GM04503 (cell line): Measurements from ENCODE around the gene SCRT2.
"Not testable (repeated sequence)": the region's sequence is repeated elsewhere in the genome, so short reads cannot be mapped to it uniquely, and the experiment has no call there.

Experiments used
- DNase-seq: peaks from one replicate; pipeline ENCODE4 v3.0.0-alpha.2; 2012; ENCODE audit warnings: low read depth

SCRT2 gene

DNA sequence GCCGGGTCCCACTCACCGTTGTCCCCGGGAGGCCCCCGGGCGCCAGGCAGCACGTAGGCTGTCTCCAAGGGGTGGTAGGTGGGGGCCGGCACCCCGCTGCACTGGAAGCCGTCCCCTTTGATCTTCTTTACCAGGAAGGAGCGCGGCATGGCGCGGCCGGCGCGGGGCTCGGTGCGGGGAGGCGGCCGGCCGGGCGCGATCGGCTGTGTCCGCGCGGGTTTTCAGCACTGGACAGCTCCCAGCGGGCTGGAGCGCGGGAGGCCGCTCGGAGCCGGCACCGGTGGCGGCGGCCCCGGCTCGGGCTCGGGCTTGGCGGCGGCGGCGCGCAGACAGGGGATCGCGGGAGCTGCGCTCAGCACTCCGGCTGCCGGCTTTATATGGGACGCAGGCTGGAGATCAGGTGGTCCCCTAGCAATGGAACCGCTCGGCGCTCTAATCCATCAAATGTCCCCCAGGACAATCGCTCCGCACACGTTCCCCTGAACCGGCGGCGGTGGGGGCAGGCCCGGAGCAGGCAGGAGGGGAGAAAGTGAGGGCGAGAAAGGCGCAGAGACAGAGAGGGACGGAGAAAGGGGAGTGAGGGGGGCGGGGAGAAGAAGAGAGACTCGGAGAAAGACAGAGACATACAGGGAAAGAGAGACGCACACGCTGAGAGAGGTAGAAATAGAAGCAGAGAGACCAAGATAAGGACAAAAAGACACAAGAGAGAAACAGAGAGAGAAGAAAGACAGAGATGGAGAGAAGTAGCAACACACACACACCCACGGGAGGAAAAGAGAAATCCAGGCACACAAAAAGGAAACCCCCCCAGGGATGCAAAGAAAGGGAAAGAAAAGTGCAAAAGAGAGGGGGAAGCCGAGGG is at the start of gene SCRT2:
Gene SCRT2, minus strand, starts transcription at position 350 of the 862 bp plus-strand sequence. Its CDS starts 201 bp downstream, at position 149.
- DNase-seq: no peak

DNA sequence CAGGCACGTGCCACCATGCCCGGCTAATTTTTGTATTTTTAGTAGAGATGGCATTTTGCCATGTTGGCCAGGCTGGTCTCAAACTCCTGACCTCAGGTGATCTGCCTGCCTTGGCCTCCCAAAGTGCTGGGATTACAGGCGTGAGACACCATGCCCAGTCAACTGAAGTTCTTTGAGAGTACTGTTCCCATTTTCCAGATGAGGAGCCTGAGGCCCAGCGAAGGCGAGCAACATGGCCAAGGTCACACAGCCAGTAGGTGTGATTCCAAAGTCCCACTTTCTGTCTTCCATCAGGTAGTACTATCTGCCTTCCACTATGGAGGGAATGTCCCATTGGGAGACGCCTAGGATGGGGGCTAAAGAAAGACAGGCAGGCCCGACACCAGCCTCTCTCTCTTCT is 49.2 kb upstream of the SCRT2 start:
- not testable (repeated sequence) for DNase-seq

DNA sequence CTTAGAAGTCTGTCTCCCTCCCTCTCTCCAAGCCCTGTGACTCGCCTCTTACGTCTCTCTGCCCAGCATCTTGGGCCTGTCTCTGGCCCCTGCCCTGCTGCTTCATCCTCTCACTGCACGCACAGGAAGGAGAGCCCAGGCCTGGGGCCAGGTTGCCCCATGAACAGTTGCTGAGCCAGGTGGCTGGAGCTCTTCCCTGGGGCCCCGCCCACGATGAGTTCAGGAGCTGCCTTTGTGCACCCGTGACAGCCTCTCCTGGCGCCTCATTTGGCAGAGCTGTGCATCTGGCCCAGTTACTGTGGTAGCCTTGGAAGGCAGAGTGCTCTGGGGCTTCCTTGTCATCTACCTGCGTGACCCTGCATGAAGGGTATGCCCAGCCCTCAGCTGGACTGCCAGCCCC is 48.2 kb upstream of the SCRT2 start:
- DNase-seq: no peak

DNA sequence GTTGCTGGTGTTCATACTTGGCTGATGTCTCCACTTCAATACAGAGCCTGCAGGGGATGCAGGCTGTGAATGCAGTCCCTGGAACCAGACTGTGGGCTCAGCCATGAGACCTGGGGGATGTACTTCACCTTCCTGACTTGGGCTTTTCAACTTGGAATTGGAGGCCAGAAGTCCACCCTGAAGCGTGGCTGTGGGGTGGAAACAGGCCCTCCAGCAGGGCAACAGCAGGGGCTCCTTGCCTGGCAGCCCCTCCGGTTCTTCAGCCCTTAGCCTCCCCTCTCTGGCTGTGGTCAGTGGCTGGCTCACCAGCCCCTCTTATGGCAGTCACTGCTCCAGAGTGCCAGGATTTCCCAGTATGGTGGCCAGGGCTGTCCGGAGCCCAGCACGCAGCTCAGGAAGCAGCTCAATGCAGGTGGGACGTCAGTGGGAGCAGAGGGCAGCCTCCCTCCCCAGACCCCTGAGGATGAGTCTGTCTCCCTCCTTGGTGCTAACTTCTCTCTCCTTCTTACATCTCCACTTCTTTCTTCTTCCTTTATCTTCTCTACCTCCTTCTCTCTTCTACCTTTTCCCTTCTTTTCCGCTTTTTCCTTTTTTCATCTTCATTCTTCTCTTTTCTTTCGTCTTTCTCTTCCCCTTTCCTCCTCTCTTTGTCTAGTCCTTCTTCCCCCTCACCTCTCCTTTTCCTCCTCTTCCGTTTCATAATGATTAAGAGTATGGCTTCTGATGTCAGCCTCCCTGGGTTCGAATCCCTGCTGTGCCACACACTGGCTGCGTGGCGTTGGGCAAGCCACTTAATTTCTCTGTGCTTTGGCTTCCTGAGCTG is 47.4 kb upstream of the SCRT2 start:
- no peak for DNase-seq

DNA sequence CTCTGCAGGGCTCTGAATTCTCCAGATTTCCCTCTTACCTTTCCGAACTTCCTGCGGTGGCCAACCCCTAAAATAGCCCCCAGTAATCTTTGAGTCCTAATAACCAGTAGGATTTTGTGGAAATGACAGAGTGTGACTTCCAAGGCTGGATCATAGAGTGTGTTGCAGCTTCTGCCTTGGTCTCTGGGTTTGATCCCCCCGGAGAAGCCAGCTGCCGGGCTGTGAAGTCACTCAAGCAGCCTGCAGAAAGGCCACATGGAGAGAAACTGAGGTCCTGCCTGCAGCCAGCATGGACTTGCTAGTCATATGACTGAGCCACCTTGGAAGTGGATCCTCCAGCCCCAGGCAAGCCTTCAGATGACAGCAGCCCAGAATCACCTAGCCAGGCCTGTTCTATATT is 46.3 kb upstream of the SCRT2 start:
- DNase-seq: no peak

DNA sequence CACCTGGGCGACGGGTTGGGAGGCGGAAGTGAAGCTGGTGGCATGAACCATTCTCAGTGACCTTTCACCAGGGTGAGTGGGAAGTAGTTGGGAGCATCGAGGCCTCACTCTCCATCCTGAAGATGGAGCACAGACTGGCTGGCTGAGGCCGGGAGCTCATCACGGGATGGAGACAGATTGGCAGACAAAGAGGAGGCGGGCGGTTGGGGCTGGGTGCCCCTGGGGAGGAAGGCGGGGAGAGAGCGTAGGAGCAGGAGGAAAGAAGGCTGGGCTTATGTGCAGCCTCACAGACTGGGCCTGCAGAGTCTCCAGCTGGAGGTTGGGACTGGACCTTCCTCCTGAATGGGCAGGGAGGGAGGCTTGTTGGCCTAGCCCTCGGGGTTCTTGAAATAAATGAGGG is 44.2 kb upstream of the SCRT2 start:
- no peak for DNase-seq

DNA sequence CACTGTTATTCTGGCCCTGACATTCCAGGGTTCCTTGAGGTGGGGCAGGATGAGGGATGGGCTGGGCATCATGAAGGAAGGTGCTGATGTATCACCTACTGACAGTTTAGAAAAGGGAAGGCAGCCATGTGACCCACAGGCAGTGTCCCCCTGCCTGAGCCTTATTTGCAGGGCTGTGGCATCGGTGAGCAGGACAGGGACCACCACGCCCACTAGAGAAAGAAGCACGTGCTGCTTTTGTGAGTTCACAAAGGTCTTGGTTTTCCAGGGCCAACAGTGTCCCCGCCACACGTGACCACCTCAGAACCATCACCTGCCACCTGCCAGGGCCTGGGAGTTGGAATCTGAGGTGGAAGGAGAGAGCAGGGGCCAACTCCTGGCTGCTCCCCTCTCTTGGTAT is 43.5 kb upstream of the SCRT2 start:
- DNase-seq: no peak

DNA sequence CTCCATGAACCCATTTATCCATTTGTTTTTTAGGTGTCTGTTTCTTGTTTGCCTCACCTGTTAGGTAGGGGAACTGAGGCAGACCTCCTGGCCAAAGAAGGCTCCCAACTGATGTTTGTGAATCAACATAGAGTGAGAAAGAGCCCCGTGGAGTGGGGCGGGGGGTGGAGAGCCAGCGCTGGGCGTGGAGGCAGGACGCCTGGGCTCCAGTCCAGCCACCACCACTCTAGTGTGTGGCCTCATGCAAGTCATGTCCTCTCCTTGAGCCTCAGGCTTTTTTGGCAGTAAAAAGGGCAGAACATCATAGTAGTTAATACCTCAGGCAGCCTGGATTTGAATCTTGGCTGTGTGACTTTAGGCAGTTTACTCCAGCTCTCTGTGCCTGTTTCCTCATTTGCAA is 42.2 kb upstream of the SCRT2 start:
- DNase-seq: no peak

DNA sequence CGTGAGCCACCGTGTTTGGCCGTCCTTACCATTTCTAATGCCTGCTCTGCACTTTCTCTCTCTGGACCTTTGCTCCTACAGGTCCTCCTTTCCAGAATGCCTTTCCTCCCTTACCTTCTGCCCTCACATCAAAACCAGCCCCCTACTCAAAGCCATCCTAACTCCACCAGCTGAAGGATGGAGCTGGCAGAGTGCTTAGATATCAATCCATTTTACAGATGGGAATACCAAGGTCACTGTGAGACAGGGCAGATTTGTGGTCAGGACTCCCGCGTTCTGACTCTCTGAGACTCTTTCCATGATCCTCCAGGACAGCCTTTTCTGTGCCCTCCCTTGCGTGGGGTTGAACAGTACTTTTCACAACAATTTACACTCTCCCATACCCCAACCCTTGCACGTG is 41.7 kb upstream of the SCRT2 start:
- no peak for DNase-seq

DNA sequence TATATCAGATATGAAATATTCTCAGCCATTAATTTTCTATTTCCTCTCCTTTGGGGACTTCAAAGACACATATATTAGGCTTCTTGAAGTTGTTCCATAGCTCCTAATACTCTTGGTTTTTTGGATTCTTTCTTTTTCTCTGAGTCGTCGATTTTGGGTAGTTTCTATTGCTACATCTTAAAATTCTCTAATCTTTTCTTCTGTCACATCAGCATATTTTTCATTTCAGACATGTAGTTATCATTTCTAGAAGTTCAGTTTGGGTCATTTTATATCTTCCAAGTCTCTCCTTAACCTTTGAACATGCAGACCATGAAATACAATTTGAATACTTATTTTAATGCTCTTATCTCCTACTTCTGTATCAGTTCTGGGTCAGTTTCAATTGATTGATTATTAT is 38.9 kb upstream of the SCRT2 start:
- DNase-seq: no peak

DNA sequence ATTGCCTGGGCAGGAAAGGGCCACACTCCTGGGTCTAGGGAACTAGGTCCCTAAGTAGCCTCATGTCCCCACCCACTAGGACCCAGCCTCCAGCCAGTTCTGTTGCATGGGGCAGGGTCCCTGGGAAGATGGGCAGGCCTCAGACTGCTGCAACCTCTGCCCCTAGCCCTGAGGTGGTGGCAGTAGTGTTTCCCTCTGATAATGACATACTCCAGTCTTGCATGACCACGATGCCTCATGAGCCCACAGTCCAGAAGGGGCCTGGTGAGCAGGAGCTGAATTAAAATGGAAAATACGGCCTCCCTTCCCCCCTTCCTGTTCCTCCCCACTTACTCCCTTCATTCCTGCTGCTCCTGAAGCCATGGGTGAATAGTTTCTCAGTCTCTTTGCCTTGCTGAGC is 36.0 kb upstream of the SCRT2 start:
- no peak for DNase-seq

DNA sequence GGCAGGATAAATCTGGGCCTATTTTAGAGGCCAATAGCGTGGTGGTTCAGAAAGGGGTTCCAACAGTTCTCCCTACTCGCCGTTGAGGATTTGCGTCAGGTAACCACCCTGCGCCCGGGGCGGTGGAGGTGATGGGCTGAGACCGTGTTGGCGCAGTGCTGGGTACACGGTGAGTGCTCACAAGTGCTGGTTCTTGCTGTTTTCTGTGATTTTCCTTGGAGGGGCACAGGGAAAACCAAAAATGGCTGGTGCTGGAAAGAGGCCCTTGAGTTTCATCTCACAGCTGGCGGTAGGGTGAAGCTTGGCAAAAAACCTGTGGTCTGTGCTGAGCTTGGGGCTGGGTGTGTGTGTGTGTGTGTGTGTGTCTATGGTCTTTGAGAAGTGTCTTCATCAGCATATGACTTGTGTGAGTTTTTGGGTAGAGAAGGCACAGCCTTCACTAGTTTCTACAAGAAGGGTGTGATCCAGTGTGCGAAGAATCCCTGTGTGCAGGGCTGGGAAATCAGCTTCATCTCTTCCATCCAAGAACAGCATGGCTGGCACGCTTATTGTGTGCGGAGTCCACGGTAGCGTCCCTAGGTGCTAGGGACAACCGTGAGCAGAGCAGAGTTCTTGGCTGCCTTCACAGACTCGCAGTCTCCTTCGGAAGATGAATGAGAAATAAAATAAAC is 35.3 kb upstream of the SCRT2 start:
- DNase-seq: no peak

DNA sequence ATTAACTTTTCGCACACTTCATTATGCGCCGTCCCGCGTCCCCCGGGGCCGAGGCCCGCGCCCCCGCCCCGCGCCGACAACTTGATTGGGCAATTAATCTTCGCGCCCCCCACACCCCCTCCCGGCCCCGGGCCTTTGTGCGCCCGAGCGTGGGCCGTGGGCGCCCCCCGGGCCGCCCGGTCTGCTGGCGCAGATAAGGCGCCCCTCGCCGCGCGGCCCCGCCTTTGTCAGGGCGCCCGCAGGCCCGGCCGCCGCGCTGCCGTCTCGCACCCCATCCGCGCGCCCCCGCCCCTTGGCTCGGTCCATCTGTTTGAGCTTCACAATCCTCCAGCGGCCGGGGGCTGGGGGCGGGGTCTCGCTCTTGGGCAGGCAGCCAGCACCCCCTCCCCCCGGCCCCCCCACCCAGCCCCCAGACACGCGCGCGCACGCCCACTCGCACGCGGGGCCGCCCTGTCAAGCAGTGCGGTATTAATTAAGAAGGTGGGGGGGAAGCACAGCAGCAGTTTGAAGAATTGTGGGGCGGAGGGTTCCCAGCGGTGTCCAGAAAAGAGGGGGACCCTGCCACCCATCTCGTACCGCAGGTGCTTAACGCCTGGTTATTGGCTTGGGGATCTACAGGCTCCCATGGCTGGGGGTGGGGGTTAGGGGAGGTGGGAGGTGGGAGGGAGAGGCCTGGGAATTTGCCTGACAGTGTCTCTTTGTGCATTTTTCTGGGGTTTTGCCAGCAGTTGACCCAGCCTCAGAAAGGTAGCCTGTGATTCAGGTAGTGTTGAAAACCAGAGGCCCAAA is 34.6 kb upstream of the SCRT2 start:
- no peak for DNase-seq

DNA sequence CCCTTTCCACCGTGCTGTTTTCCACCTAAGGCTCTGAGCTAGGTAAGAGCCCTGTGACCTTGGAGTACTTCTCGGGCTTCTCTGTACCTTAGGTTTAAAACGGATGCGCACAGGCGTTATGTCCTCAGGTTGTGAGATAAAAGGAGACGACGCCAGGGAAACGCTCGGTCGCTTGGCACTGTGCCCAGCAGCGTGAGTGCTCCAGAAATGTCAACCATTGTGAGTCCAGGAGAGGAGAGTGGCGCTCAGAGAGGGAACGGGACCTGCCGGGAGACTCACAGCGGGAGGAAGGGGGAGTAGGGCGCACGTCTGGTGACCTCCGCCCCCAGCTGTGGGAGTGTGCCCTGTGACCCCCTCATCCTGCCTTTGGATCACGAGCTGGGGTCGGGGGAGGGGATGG is 33.8 kb upstream of the SCRT2 start:
- DNase-seq: no peak

DNA sequence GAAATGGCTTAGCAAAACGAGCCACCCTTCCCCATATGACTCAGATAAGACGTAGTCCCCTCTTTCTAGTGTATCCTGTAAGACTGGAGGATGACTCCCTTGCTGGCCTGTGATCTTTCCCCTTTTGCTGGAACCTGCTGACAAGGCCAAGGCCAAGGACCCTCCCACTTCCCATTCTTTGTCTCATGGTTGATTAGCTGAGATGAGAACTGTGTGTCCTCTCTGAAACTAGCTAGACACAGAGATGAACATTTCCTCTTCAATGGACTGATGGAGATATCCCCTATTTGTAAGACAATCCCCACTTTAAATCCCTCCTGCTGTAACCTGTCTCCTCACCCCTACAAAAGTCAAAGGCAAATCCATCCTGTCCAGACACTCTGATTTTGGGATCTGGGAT is 33.4 kb upstream of the SCRT2 start:
- no peak for DNase-seq

DNA sequence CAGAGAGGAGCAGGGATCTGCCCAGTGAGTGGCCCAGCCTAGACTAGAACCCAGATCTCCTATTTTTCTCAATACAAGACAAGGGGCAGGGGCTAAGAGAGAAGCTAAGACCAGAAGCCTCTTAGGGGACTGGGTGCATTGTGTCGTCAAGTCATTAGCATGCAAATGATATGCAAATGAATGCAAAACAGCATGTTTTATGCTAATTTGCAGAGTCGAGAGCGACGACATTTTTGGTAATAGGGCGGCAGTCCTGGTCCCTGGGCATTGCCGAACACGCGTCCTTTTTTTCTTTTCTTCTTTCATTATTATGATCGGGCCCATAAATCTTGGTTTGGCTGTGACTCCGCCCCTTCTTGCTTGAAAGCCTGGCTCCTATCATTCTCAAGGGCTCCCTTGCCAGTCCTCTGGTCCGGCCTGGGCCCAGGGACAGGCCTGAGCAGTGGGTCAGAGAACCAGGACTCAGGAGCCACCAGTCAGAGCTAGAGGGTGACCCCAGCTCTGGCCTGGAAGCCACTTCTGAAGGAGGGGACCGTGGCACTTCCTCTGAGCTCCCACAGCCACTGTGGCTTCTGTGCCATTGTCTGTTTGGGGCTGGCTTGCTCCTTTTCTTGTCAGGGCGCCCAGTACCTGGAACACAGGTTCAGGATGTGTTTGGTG is 32.0 kb upstream of the SCRT2 start:
- no peak for DNase-seq

DNA sequence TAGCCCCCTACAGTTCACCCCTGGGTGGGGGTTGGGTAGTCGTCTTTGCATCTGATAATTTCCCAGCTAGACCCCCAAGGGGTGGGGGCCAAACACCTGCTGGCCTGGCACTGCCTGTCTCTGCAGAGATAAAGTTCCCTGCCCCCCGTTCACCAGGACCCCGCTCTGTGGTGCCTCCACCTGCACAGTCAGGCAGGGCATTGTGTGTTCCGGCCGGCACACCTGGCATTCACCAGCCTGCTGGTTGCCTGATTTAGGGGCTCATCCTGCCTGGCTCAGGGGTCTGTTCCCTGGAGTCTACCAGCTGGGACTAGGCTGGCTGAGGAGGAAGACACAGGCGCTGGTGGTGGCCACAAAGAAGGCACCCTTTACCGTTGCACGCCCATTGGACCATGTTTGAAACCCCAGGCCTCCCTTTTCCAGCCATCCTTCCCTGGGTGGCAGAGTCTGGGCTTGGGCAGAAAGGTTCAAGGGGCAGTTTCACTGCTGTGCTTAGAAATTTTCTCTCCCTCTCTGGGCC is 30.8 kb upstream of the SCRT2 start:
- DNase-seq: no peak

DNA sequence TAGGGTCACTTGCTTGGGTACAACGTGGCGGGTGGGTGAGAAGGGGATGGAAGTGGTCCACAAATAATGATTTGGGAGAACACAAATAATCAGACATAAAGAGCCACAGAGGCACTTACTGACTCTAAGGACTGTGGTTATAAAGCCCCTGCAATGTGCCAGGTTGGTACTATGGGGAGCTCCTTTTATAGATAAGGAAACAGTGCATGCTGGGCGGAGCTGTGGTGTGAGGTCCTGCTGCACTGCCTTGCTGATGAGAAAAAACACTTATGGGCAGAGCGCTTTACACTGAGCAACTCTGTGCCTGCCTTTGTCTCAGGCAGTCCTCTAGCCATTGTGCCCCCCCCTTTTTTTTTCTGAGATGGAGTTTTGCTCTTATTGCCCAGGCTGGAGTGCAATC is 29.1 kb upstream of the SCRT2 start:
- no peak for DNase-seq

DNA sequence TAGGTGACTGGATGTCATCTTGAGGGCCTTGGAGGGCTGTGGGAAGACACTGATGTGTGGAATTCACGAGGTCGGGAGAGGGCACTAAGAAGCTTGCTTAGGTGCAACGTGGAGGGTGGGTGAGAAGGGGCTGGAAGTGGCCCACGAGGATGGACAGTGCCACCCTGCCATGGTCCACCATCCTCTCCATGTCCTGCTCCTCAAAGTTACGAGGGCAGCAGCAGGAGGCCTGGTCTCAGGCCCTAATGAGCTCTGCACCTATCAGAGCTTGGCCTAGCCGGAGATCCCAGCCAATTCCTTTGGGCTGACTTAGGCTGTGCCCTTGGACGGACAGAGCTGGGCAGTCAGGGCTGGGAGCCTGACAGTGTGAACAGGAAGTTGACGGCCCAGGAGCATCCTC is 27.8 kb upstream of the SCRT2 start:
- DNase-seq: no peak

DNA sequence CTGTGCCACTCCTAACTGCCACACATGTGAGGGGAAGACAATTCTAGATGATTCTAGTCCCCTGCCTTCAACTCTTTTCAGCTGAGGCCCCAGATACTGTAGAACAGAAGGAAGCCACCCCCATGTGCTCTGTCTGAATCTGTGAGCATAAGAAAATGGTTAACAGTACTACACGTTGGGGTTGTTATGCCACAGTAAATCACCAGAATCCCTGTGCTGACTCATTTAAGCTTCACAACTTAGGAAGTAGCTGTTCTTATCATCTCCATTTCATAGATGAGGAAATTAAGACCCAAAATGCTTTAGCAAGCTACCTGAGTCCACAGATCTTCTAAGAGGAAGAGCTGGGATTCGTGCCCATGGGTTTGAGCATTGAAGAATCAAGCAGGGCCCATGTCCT is 27.4 kb upstream of the SCRT2 start:
- no peak for DNase-seq

DNA sequence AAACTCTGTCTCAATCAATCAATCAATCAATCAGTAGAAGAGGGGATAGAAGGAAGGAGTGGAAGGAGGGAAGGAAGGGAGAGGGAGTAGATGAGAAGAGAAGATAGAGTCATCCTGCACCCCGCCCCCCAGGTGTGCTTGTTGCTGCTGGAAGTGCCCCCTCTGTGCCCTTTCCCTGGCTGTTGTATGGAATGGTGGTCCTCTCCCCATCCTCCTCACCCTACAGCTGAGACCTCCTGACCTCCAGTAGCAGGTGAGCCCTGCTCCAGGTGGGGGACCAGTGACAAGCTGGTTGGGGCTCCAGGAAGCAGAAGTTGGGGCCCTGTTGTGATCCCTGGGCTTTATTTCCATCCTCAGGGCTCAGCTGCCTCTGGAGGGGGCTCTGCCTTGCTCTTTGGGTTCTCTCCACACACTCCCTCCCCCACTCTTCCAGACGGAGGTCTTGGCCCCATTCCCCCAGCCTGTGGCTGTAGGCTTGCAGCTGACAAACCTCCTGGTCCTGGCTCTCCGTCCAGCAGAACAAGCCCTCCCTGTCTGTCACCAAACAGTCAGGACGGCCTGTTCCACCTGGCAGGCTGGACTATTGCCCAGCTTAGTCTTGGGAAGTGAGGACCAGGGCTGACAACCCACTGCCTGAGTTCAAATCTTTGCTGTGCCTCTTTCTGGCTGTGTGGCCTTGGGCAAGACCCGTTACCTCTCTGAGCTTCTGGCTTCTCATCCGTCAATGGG is 26.0 kb upstream of the SCRT2 start:
- no peak for DNase-seq
